GM20000 (cell line): ENCODE data around the gene RNF166.

Experiments
- DNase-seq: peaks from one replicate; pipeline ENCODE4 v3.0.0; 2012; ENCODE audit warnings: low spot score
- TF ChIP-seq, protein P1 (sequence below): IDR thresholded peaks from 2 replicates; pipeline ENCODE4 v1.5.1; 2012; ENCODE audit warnings: mild to moderate bottlenecking, control low read depth; ENCODE audit errors: extremely low read depth, missing control alignments

RNF166 gene

DNA sequence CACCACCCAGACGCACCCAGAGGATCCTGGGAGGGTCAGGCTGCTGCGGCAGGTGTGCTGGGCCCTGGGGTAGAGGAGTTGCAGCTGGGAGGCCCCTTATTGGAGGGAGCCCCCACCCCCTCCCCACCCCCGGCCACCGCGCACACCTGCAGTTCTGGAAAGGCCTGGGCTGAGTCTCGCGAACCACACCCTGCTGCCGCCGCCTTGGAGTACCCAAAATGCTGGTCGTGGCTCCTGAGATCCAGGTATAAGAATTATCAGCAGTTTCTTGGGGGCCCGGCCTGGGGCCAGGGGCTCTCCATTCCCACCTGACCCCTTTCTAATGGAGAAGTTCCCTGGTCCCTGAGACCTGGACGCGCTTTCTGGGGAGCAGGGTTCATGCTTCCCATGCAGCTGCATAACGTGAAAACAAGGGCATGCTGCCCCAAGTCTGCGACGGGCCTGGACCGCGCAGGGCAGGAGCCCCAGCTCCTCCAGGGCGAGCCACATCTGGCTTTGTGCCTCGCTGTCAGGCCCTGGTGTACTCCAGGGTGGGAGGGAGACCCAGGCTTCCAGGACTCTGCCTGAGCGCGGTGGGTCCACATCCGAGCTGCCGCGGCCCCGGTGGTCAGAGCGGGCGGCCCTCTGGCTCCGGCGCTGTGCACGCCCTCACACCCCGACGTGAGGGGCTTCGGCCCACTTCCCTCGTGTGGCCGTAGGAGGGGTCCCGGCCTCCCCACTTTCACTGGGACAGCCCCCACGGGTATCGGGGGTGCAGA, 12.6 kb downstream of the RNF166 start:
- TF ChIP-seq, protein P1, sequence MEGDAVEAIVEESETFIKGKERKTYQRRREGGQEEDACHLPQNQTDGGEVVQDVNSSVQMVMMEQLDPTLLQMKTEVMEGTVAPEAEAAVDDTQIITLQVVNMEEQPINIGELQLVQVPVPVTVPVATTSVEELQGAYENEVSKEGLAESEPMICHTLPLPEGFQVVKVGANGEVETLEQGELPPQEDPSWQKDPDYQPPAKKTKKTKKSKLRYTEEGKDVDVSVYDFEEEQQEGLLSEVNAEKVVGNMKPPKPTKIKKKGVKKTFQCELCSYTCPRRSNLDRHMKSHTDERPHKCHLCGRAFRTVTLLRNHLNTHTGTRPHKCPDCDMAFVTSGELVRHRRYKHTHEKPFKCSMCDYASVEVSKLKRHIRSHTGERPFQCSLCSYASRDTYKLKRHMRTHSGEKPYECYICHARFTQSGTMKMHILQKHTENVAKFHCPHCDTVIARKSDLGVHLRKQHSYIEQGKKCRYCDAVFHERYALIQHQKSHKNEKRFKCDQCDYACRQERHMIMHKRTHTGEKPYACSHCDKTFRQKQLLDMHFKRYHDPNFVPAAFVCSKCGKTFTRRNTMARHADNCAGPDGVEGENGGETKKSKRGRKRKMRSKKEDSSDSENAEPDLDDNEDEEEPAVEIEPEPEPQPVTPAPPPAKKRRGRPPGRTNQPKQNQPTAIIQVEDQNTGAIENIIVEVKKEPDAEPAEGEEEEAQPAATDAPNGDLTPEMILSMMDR: no peak
- DNase-seq: no peak

DNA sequence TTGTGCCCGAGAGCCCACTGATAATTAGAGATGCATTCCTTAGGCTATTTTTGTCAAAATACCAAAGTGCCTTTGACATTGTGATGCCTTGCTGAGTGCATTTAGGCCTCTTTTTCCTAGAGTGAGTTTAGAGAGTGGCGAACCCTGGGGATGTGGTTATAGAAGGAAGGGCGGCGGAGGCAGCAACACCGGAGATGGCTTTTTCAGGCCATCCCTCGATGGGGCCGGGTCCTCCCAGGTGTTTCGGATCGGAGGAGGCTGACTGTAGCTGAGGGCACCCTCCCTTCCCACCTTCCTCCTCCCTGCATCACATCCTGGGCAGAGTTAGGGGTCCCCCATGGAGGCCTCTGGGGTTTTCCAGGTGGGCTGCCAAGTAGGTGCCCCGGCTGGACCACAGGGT, 13.3 kb downstream of the RNF166 start:
- no peak for DNase-seq

DNA sequence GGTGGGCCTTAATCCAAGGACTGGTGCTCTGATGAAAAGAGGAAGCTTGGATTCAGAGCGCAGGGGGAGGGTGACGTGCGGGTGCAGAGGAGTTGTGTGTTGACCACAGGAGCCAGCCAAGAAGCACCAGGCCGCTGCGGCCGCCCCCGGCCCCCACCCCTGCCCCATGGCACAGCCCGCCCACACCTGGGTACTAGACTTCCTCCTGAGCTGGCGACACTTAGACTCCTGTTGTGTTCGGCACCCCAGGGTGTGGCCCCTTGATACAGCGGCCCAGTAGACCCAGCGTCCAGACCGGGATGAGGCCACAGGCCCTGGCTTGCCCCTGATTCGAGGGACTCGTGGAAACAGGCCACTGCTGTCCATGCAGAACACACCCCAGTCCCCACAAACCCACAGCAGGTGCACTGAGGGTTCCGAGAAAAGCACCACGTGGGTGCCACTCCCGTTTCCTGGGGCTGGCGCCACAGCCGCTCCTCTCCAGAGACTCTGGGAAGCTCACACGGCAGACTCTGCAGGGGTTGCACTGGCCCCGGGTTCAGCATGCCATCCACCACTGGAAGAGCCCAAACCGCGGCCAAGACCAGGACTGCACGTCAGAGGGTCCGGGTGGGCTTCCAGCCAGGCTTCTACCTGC, 14.2 kb downstream of the RNF166 start:
- no peak for DNase-seq

More for the DNA sequence above, 13.3 kb downstream of the RNF166 start:
- TF ChIP-seq, protein P1: no peak

DNA sequence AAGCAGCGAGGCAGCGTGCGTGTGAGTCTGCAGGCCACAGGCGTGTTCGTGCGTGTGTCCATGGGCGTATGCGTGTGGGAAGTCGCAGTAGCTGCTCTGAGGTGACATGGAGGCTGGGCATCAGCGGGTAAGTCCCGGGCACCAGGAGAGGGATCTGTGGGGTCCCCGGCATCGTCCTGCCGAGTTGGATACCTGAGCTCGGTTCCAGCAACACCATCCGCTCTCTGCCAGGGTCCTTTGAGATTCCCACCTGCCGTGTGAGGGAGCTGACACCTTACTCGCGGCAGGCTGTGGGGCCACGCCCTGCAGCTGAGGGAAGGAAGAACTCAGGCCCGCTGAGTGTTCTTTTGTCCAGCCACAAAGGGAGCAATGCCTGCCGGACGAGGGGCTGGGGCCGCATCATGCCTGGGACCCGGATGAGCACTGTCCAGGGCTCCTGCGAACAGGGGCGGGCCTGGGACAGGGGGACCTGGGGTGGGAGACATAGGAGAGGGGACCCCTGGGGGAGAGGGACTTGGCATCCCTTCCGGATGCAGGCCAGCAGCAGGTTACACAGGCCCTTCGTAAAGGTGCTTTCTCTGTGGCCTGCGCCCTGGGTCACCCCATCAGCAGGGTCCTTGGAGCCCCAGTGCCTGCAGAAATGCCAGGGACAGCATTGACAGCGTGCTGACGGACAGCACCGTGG, 14.9 kb downstream of the RNF166 start:
- TF ChIP-seq, protein P1: no peak

More for the DNA sequence above, 14.2 kb downstream of the RNF166 start:
- TF ChIP-seq, protein P1: no peak

DNA sequence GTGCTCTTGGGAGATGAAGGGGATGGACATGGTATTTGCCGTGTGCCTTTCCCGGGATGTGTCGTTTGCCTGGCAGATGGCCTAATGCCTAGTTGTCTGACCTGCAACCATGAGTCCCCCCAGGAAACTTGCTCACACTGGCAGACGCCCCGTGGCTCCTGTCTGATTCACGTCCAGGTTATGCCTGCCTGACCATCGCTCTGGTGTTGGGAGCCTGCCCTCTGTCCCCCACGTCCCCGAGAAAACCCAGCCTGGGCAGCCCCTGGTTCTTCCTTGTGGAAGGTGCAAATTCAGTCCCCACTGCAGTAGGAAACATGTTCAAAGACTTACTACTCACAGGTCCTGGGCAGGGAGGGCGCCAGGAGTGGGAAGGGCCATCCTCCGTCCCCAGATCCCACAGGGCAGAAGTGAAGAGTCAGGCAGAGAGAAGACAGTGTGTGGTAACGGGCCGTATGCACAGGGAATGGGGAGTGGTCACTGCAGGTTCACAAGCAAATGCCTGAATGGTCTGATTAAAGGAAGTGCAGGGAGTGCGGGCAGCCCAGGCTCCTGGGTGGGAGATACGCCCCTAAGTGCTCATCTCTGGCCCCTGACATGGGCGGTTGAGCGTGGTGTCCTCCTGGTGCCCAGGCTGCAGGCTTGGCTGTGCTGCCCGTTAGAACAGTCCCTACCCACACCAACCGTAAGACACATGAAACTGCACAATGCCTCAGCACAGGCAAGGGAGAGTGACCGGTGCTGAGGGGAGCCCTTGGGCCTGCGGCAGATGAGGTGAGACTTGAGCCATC, 15.7 kb downstream of the RNF166 start:
- TF ChIP-seq, protein P1: no peak
- no peak for DNase-seq

More for the DNA sequence above, 14.9 kb downstream of the RNF166 start:
- DNase-seq: no peak

DNA sequence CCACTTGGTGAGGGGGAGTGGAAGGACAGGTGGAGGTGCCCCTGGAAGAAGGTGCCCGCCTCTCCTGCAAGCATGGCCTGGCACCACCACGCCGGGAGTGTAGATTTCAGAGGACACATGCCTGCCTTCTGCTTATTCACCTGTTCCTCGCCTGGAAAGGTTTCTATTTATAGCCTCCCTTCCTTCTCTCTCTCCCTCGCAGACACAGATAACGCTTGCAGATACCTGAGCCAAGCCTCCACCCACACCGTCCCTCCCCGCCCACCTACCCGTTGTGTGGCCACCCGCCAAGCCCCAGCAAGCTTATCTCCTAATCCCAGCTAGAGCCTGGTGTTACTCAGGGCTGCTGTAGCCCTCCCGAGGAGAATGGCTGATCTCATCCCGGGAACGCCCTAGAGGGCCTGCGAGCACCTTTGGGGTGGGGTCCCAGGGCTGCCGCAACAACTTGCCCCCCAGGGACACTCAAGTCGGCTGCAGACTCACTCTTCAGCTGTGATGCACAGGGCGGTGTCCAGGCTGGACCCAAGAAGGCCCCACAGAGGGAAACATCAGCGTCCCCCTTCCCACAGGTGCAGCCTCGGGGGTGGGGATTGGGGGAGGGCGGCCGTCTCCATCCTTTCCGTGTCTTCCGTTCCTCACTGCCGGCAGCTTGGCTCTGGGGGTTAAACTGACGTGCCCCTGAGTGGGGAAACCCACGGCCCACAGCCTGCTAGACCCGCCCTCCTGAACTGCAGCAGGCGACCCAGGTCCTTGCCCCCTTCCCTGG, 18.0 kb downstream of the RNF166 start:
- no peak for DNase-seq
- TF ChIP-seq, protein P1: no peak
